Chondrocyte (in vitro differentiated cells): Measurements from ENCODE around the gene MTA3. TPM values are rescaled to one million over a fixed set of nuclear protein-coding genes. Genes with fewer than 3 reads are reported as not detected.
"Not testable (repeated sequence)": the region's sequence is repeated elsewhere in the genome, so short reads cannot be mapped to it uniquely, and the experiment has no call there.

Experiments used
- DNase-seq: peaks from one replicate; pipeline ENCODE4 v3.0.0; 2021; ENCODE audit warnings: mixed read lengths, low spot score
- H3K27ac Mint-ChIP-seq: one replicate; pipeline ENCODE4 v1.8.0; 2021; ENCODE audit warnings: mild to moderate bottlenecking, moderate library complexity, mixed read lengths; ENCODE audit not compliant: unreplicated experiment
- H3K27me3 Mint-ChIP-seq: 2 replicates; pipeline ENCODE4 v1.8.0; 2021; ENCODE audit warnings: low read depth, mixed read lengths
- H3K36me3 Mint-ChIP-seq: 2 replicates; pipeline ENCODE4 v1.8.0; 2021; ENCODE audit warnings: low read depth, mixed read lengths
- H3K4me1 Mint-ChIP-seq: 2 replicates; pipeline ENCODE4 v1.8.0; 2021; ENCODE audit warnings: low read depth, mild to moderate bottlenecking, mixed read lengths
- H3K4me3 Mint-ChIP-seq: one replicate; pipeline ENCODE4 v1.8.0; 2021; ENCODE audit warnings: mild to moderate bottlenecking, moderate library complexity, mixed read lengths; ENCODE audit not compliant: unreplicated experiment
- H3K9me3 Mint-ChIP-seq: 2 replicates; pipeline ENCODE4 v1.8.0; 2021; ENCODE audit warnings: low read depth, mixed read lengths
- total RNA-seq: library from RNA; stranded (reverse); gene quantifications from 3 replicates; pipeline ENCODE4 v1.2.1, GENCODE V29; 2021
- TF ChIP-seq, protein P1 (sequence below): fragments of 200-600 bp; sonication (generic); IDR thresholded peaks from 2 replicates; pipeline ENCODE4 v1.5.0; 2021; ENCODE audit warnings: antibody characterized with exemption, mild to moderate bottlenecking, moderate library complexity

The MTA3 gene
- total RNA-seq, 1 donor from 2014 or later, result 39.3 TPM

DNA sequence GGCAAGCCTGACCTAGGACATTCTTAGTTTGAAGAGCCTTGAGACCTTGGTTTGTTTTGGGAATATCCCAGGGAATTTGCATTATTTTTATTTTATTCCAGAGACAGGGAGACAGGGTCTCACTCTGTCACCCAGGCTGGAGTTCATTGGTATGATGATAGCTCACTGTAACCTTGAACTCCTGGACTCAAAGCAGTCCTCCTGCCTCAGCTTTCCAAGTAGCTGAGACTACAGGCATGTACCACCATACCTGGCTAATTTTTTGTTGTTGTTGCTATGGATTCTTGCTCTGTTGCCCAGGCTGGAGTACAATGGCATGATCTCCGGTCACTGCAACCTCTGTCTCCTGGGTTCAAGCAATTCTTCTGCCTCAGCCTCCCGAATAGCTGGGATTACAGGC is 4.8 kb downstream of the MTA3 start:
- Mint-ChIP-seq H3K4me3 (no peak overlapping the region), H3K36me3 (peaks cover 13% of the 10 kb centered on the region), H3K27me3 (no peaks in the 10 kb centered on the region), H3K9me3 (no peaks in the 10 kb centered on the region), H3K27ac (no peak overlapping the region), H3K4me1 (peaks cover 17% of the 10 kb centered on the region)
- TF ChIP-seq, protein P1, sequence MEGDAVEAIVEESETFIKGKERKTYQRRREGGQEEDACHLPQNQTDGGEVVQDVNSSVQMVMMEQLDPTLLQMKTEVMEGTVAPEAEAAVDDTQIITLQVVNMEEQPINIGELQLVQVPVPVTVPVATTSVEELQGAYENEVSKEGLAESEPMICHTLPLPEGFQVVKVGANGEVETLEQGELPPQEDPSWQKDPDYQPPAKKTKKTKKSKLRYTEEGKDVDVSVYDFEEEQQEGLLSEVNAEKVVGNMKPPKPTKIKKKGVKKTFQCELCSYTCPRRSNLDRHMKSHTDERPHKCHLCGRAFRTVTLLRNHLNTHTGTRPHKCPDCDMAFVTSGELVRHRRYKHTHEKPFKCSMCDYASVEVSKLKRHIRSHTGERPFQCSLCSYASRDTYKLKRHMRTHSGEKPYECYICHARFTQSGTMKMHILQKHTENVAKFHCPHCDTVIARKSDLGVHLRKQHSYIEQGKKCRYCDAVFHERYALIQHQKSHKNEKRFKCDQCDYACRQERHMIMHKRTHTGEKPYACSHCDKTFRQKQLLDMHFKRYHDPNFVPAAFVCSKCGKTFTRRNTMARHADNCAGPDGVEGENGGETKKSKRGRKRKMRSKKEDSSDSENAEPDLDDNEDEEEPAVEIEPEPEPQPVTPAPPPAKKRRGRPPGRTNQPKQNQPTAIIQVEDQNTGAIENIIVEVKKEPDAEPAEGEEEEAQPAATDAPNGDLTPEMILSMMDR, result no peak
- no peak for DNase-seq

DNA sequence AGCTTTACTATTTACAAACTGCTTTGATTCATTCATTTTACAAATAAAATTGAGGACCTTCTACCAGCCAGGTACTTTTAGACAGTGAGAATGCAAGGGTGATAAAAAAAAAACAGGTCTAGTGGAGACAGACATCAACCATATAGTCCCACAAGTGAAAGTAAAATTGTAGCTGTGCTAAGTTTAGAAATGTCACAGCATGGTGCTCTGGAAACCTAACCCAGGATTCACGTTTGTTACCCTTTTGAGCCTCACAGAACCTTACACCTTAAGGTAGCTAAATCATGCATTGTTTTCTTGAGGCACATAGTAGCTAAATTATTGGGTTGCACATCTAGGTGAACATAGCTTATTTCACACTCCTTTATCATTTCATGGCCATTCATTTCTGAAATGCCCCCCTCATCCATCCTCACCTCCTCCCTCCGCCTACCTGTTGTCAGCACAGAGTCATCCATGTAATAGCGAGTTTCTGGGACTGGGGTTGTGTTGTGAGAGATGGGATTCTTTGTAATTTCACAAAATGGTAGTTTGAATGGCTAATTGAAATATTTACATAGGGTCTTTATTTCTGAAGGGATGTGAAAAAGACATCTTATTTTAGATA is 7.1 kb downstream of the MTA3 start:
- TF ChIP-seq, protein P1, result no peak
- H3K4me3 Mint-ChIP-seq, result no peak overlapping the region

DNA sequence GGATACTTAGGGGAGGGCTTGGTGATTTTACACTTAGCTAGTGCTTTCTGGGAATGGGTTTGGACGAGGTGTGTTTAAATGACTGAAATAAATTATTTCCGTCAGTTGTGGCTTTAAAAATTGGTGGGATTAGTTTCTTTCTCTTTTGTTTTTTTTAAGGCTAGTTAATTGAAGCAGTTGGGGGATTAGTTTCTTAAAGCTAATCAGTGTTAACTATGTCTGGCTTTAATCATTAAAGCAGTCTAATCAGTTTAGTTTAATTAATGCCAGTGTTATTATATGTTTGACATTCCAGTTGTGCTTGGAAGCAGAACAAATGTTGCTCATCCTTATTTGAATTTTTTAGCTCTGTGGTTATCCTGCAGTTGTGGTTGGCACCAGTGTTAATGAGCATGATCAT is 10.2 kb downstream of the MTA3 start:
- Mint-ChIP-seq H3K36me3 (peaks cover 25% of the 10 kb centered on the region), H3K4me1 (peaks cover 5% of the 10 kb centered on the region), H3K4me3 (no peak overlapping the region), H3K9me3 (no peaks in the 10 kb centered on the region), H3K27ac (peak overlapping the region; percentile 1), H3K27me3 (no peaks in the 10 kb centered on the region)
- no peak for DNase-seq
- TF ChIP-seq, protein P1, result no peak

More for the DNA sequence above, 7.1 kb downstream of the MTA3 start:
- no peak overlapping the region for H3K27ac Mint-ChIP-seq
- H3K4me1 Mint-ChIP-seq, result peaks cover 5% of the 10 kb centered on the region
- H3K27me3 Mint-ChIP-seq, result no peaks in the 10 kb centered on the region
- H3K36me3 Mint-ChIP-seq, result peaks cover 24% of the 10 kb centered on the region
- DNase-seq, result no peak
- no peaks in the 10 kb centered on the region for H3K9me3 Mint-ChIP-seq

DNA sequence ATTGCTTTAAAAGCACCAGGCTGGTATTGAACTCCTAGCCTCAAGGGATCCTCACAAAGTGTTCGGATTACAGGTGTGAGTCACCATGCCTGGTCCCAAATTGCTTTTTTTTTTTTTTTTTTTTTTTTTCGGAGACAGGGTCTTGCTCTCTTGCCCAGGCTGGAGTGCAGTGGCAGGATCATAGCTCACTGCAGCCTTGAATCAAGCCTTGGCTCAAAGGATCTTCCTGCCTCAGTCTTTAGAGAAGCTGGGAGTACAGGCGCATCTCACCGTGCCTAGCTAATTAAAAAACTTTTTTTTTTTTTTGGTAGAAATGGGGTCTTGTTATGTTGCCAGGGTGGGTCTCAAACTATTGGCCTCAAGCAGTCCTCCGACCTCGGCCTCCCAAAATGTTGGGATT is 12.8 kb downstream of the MTA3 start:
- Mint-ChIP-seq H3K9me3 (no peaks in the 10 kb centered on the region), H3K27me3 (no peaks in the 10 kb centered on the region), H3K36me3 (peaks cover 21% of the 10 kb centered on the region), H3K4me3 (no peak overlapping the region), H3K4me1 (no peaks in the 10 kb centered on the region), H3K27ac (no peak overlapping the region)
- TF ChIP-seq, protein P1, result no peak
- no peak for DNase-seq

DNA sequence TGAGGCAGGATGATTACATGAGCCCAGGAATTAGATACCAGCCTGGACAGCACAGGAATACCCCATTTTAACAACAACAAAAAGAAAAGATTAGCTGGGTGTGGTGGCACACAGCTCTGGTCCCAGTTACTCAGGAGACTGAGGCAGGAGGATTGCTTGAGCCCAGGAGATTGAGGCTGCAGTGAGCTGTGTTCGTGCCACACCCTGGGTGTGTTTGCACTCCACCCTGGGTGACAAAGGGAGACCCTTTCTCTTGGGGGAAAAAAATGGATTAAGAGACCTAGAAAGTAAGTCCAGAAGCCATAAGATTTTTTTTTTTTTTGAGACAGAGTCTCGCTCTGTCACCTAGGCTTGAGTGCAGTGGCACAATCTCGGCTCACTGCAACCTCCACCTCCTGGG is 16.2 kb downstream of the MTA3 start:
- DNase-seq, H3K9me3 Mint-ChIP-seq, H3K27ac Mint-ChIP-seq: not testable (repeated sequence)

DNA sequence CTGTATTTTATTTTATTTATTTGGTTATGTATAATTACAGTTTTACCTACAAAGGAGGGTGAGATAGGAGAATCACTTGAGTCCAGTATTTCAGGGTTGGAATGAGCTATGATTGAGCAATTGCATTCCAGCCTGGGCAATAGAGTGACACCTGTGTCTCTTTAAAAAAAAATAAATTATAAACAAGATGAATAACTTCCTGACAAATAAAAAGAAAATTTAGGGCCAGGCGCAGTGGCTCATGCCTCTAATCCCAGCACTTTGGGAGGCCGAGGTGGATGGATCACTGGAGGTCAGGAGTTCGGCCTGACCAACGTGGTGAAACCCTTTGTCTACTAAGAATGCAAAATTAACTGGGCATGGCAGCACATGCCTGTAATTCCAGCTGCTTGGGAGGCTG is 17.3 kb downstream of the MTA3 start:
- Mint-ChIP-seq H3K27me3 (no peaks in the 10 kb centered on the region), H3K36me3 (peaks cover 13% of the 10 kb centered on the region), H3K4me1 (no peaks in the 10 kb centered on the region), H3K9me3 (no peaks in the 10 kb centered on the region), H3K27ac (no peak overlapping the region), H3K4me3 (no peak overlapping the region)
- TF ChIP-seq, protein P1, result no peak
- DNase-seq, result no peak

More for the DNA sequence above, 16.2 kb downstream of the MTA3 start:
- H3K36me3 Mint-ChIP-seq, result peaks cover 14% of the 10 kb centered on the region
- H3K27me3 Mint-ChIP-seq, H3K4me1 Mint-ChIP-seq, H3K4me3 Mint-ChIP-seq: not testable (repeated sequence)
